ENCODE results near the gene WEE1.

DNA sequence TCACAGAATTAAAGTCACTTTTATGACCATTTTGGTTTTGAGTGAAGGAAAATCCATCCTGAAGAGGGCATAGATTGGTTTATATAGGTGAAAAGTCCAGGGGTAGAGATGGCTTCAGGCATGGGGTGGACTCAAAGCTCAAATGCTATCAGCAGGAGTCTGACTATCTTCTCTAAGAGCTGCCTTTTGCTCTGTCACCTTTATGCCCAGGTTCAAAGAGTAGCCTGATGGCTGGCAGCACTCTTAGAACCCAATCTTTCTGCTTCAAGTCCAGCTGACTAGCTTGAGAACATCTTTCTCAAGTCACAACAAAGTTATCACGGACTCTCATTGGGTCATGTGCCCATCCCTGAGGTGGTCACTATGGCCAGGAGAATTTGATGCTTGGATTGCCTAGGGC lies 63.2 kb downstream of the WEE1 start:
- TF ChIP-seq POLR2A (IDR thresholded peaks at IDR 0.05) (no peak), CTCF (IDR thresholded peaks at IDR 0.05) (no peak)

All from Peyer's patch (tissue), 4 donors.